Mesothelial cell of epicardium (in vitro differentiated cells): ENCODE results near the gene EFCAB9. TPM values are rescaled to one million over a fixed set of nuclear protein-coding genes. Genes with fewer than 3 reads are reported as not detected.

Experiments
- DNase-seq, 2 experiments: peaks; one replicate each; pipeline ENCODE4 v3.0.0; 2021; ENCODE audit warnings: low spot score in 2 of 2; ENCODE audit not compliant: unreplicated experiment in 2 of 2
- H3K27ac Mint-ChIP-seq: 2 replicates; pipeline ENCODE4 v1.8.0; 2021; ENCODE audit warnings: mixed read lengths
- H3K27me3 Mint-ChIP-seq: 2 replicates; pipeline ENCODE4 v1.8.0; 2021; ENCODE audit warnings: low read depth, mixed read lengths
- H3K36me3 Mint-ChIP-seq: 2 replicates; pipeline ENCODE4 v1.8.0; 2021; ENCODE audit warnings: mixed read lengths
- H3K4me1 Mint-ChIP-seq: 2 replicates; pipeline ENCODE4 v1.8.0; 2021; ENCODE audit warnings: mixed read lengths
- H3K4me3 Mint-ChIP-seq: 2 replicates; pipeline ENCODE4 v1.8.0; 2021; ENCODE audit warnings: mild to moderate bottlenecking, moderate library complexity, mixed read lengths
- H3K9me3 Mint-ChIP-seq: 2 replicates; pipeline ENCODE4 v1.8.0; 2021; ENCODE audit warnings: mixed read lengths
- CTCF ChIP-seq: fragments of 200-600 bp; sonication (generic); IDR thresholded peaks from one replicate; pipeline ENCODE4 v1.5.0; 2021; ENCODE audit warnings: antibody characterized with exemption; ENCODE audit not compliant: unreplicated experiment
- total RNA-seq: library from RNA; stranded (reverse); gene quantifications from 3 replicates; pipeline ENCODE4 v1.2.1, GENCODE V29; 2021

The EFCAB9 gene
- not detected in 3 replicates for total RNA-seq

- no peak within 1 kb of the TSS for H3K4me3 Mint-ChIP-seq
Measured at GRCh38 chr5:172193872-172194271, at the start of gene EFCAB9. TSS of gene EFCAB9 (plus strand) at chr5:172194172. CDS start at chr5:172194173, 1 bp downstream.

DNA sequence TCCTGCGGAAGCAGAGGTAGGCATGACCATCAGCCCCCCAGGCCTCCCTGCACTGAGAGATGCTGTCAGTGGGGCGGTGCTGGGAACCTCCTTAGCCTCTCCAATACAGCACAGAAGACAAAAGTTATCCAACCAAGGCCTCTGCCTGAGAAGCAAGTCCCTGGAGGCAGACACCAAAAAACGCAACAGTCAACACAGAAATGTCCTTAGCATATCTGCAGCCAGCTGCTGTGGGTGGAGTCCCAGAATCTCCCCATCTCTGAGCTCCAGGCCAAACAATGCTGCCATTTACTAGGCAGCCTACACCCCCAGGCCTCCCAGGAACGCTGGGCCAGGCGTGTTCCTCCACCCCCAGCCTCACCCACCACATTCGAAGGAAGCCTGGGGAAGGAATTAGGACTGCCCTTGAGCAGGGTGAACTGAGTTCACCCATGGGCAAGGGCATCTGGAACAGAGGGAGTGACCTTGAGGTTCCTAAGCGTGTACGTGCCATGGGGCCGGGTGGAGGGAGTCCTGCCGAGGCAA is 49.6 kb upstream of the EFCAB9 start:
- Mint-ChIP-seq H3K27me3 (no peaks in the 10 kb centered on the region), H3K4me3 (no peak overlapping the region)

More at GRCh38 chr5:172193872-172194271, at the start of gene EFCAB9:
- no peaks in the 10 kb centered on the region for H3K36me3 Mint-ChIP-seq
- peaks cover 10% of the 10 kb centered on the region for H3K27me3 Mint-ChIP-seq
- DNase-seq, result no peak
- H3K4me1 Mint-ChIP-seq, result peaks cover 4% of the 10 kb centered on the region
- H3K27ac Mint-ChIP-seq, result no peak within 1 kb of the TSS
- no peaks in the 10 kb centered on the region for H3K9me3 Mint-ChIP-seq
- no peak for TF ChIP-seq CTCF

GRCh38 chr5:172144931-172145869 is 48.8 kb upstream of the EFCAB9 start:
- H3K27me3 Mint-ChIP-seq, result no peaks in the 10 kb centered on the region
- no peaks in the 10 kb centered on the region for H3K36me3 Mint-ChIP-seq
- H3K9me3 Mint-ChIP-seq, result no peaks in the 10 kb centered on the region
- no peak overlapping the region for H3K4me3 Mint-ChIP-seq
- no peak for DNase-seq
- H3K4me1 Mint-ChIP-seq, result peaks cover 13% of the 10 kb centered on the region
- no peak overlapping the region for H3K27ac Mint-ChIP-seq
- TF ChIP-seq CTCF, result no peak

More for the DNA sequence above, 49.6 kb upstream of the EFCAB9 start:
- no peaks in the 10 kb centered on the region for H3K9me3 Mint-ChIP-seq
- peaks cover 13% of the 10 kb centered on the region for H3K4me1 Mint-ChIP-seq
- H3K27ac Mint-ChIP-seq, result no peak overlapping the region
- no peaks in the 10 kb centered on the region for H3K36me3 Mint-ChIP-seq
- DNase-seq, result no peak
- TF ChIP-seq CTCF, result no peak

DNA sequence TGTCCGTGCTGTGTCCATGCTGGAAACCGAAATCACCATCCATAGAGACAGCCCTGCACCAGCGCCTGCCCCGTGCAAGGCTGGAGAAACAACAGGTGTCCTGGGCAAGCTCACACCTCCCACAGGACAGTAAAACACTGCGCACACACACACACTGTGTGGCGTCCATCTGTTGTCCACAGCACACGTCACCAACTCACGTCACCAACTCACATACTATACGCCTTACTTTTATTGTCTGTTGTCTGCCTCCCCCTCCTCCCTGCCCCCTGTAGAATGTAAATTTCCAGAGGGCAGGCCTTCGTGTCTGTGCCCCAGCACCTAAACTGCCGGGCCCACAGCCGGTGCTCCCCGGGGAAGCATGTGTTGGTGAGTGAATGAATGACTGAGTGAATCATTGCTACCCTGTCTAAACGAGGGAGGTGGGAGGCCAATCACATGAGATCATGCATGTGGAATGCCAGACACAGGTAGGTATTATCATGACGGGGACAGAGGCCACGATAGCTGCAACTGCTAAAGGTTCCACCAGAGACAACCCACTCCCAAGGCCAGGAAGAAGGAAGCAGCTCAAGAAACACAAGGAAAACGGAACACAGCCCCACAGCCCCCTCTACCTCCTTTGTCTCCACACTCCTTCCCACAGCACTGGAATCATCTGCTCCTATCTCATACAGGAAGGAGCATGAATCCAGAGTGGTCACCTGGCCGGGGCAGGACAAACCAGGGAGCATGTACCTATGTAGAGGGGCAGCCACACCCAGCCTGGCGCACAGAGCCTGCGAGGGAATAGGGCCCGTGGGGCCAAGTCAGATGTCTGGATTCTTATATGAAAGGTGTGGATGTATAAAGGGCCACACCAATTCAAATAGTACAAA is 47.9 kb upstream of the EFCAB9 start:
- DNase-seq, result no peak
- H3K27ac Mint-ChIP-seq, result no peak overlapping the region
- no peak overlapping the region for H3K4me3 Mint-ChIP-seq

More for the DNA sequence above, 47.9 kb upstream of the EFCAB9 start:
- H3K36me3 Mint-ChIP-seq, result peaks cover 2% of the 10 kb centered on the region
- no peaks in the 10 kb centered on the region for H3K27me3 Mint-ChIP-seq
- H3K9me3 Mint-ChIP-seq, result no peaks in the 10 kb centered on the region
- no peak for TF ChIP-seq CTCF
- peaks cover 13% of the 10 kb centered on the region for H3K4me1 Mint-ChIP-seq
